MG63 (cell line): ENCODE measurements around the gene ARHGAP29. TPM values are rescaled to one million over a fixed set of nuclear protein-coding genes. Genes with fewer than 3 reads are reported as not detected.

ENCODE experiments used
- DNase-seq: peaks from one replicate; pipeline ENCODE4 v3.0.0-alpha.2; 2020
- H3K27me3 ChIP-seq: fragments of 250-450 bp; sonication (Bioruptor Pico); 2 replicates; pipeline ENCODE4 v1.5.1; 2020; ENCODE audit warnings: mild to moderate bottlenecking, moderate library complexity
- H3K36me3 ChIP-seq: fragments of 250-450 bp; sonication (Bioruptor Pico); 2 replicates; pipeline ENCODE4 v1.5.1; 2020; ENCODE audit warnings: mild to moderate bottlenecking, moderate library complexity
- H3K4me3 ChIP-seq: fragments of 250-450 bp; sonication (Bioruptor Pico); 2 replicates; pipeline ENCODE4 v1.5.1; 2020; ENCODE audit warnings: mild to moderate bottlenecking, moderate library complexity
- H3K9me3 ChIP-seq: fragments of 250-450 bp; sonication (Bioruptor Pico); 2 replicates; pipeline ENCODE4 v1.5.1; 2020; ENCODE audit warnings: mild to moderate bottlenecking, moderate library complexity
- total RNA-seq: library from RNA; depleted of rRNA; stranded (reverse); fragments of >200 nt; shearing (Covaris generic); gene quantifications from 2 replicates; pipeline ENCODE4 v1.2.3, GENCODE V29; 2014; ENCODE audit warnings: low replicate concordance

Gene ARHGAP29
- total RNA-seq, 1 experiment from 2014 or later = 45.7 TPM

- Histone ChIP-seq H3K36me3 (no peaks in the 10 kb centered on the region), H3K27me3 (no peaks in the 10 kb centered on the region), H3K9me3 (no peaks in the 10 kb centered on the region; the same call in 1 of the 2 replicates), H3K4me3 (no peak overlapping the region)
- DNase-seq = no peak
Observed at GRCh38 chr1:94272388-94272787, 35.0 kb upstream of the ARHGAP29 start.

- Histone ChIP-seq H3K27me3 (no peaks in the 10 kb centered on the region), H3K9me3 (peaks cover 2% of the 10 kb centered on the region; the same call in 1 of the 2 replicates), H3K4me3 (no peak overlapping the region), H3K36me3 (no peaks in the 10 kb centered on the region)
- DNase-seq = no peak
Observed at GRCh38 chr1:94271373-94271772, 34.0 kb upstream of the ARHGAP29 start.

- DNase-seq = peak; percentile 82
- Histone ChIP-seq H3K27me3 (no peaks in the 10 kb centered on the region), H3K36me3 (no peaks in the 10 kb centered on the region), H3K9me3 (peaks cover 2% of the 10 kb centered on the region; the same call in 1 of the 2 replicates), H3K4me3 (no peak overlapping the region)
Observed at GRCh38 chr1:94270801-94271203, 33.4 kb upstream of the ARHGAP29 start.

- Histone ChIP-seq H3K36me3 (no peaks in the 10 kb centered on the region), H3K9me3 (peaks cover 2% of the 10 kb centered on the region; the same call in 1 of the 2 replicates), H3K27me3 (no peaks in the 10 kb centered on the region), H3K4me3 (no peak overlapping the region)
- DNase-seq = no peak
Observed at GRCh38 chr1:94269921-94270320, 32.5 kb upstream of the ARHGAP29 start.

GRCh38 chr1:94265906-94266305 is 28.5 kb upstream of the ARHGAP29 start:
- no peaks in the 10 kb centered on the region for H3K27me3 ChIP-seq
- no peak overlapping the region for H3K4me3 ChIP-seq
- peak; percentile 60 for DNase-seq
- H3K36me3 ChIP-seq = no peaks in the 10 kb centered on the region
- H3K9me3 ChIP-seq = peaks cover 2% of the 10 kb centered on the region; the same call in 1 of the 2 replicates

- Histone ChIP-seq H3K27me3 (no peaks in the 10 kb centered on the region), H3K4me3 (no peak overlapping the region), H3K36me3 (no peaks in the 10 kb centered on the region), H3K9me3 (peaks cover 2% of the 10 kb centered on the region; the same call in 1 of the 2 replicates)
- DNase-seq = peak; percentile 99
Observed at GRCh38 chr1:94265011-94265422, 27.6 kb upstream of the ARHGAP29 start.

- H3K9me3 ChIP-seq = no peaks in the 10 kb centered on the region
- DNase-seq = no peak
- H3K27me3 ChIP-seq = no peaks in the 10 kb centered on the region
- H3K4me3 ChIP-seq = no peak overlapping the region
- H3K36me3 ChIP-seq = no peaks in the 10 kb centered on the region
Observed at GRCh38 chr1:94260635-94261387, 23.4 kb upstream of the ARHGAP29 start.

- no peak overlapping the region for H3K4me3 ChIP-seq
- no peaks in the 10 kb centered on the region for H3K36me3 ChIP-seq
- DNase-seq = no peak
- H3K27me3 ChIP-seq = no peaks in the 10 kb centered on the region
- no peaks in the 10 kb centered on the region for H3K9me3 ChIP-seq
Observed at GRCh38 chr1:94259635-94260289, 22.4 kb upstream of the ARHGAP29 start.

GRCh38 chr1:94258873-94259331 is 21.5 kb upstream of the ARHGAP29 start:
- DNase-seq = peak; percentile 92

GRCh38 chr1:94257444-94257843 is 20.1 kb upstream of the ARHGAP29 start:
- H3K4me3 ChIP-seq = no peak overlapping the region
- no peaks in the 10 kb centered on the region for H3K36me3 ChIP-seq
- DNase-seq = no peak
- H3K9me3 ChIP-seq = no peaks in the 10 kb centered on the region
- H3K27me3 ChIP-seq = no peaks in the 10 kb centered on the region

More at GRCh38 chr1:94258873-94259331, 21.5 kb upstream of the ARHGAP29 start:
- Histone ChIP-seq H3K36me3 (no peaks in the 10 kb centered on the region), H3K4me3 (no peak overlapping the region), H3K9me3 (no peaks in the 10 kb centered on the region), H3K27me3 (no peaks in the 10 kb centered on the region)

GRCh38 chr1:94255476-94255875 is 18.1 kb upstream of the ARHGAP29 start:
- H3K36me3 ChIP-seq = no peaks in the 10 kb centered on the region
- H3K4me3 ChIP-seq = no peak overlapping the region
- no peak for DNase-seq
- no peaks in the 10 kb centered on the region for H3K27me3 ChIP-seq
- H3K9me3 ChIP-seq = no peaks in the 10 kb centered on the region

- DNase-seq = no peak
- no peaks in the 10 kb centered on the region for H3K9me3 ChIP-seq
- no peaks in the 10 kb centered on the region for H3K36me3 ChIP-seq
- H3K27me3 ChIP-seq = no peaks in the 10 kb centered on the region
- H3K4me3 ChIP-seq = no peak overlapping the region
Observed at GRCh38 chr1:94254073-94254810, 16.9 kb upstream of the ARHGAP29 start.

GRCh38 chr1:94253456-94254017 is 16.2 kb upstream of the ARHGAP29 start:
- Histone ChIP-seq H3K4me3 (no peak overlapping the region), H3K36me3 (no peaks in the 10 kb centered on the region), H3K9me3 (no peaks in the 10 kb centered on the region), H3K27me3 (no peaks in the 10 kb centered on the region)
- DNase-seq = no peak

- no peak for DNase-seq
- Histone ChIP-seq H3K36me3 (peaks cover under 1% of the 10 kb centered on the region; the same call in 1 of the 2 replicates), H3K4me3 (no peak overlapping the region), H3K27me3 (no peaks in the 10 kb centered on the region), H3K9me3 (no peaks in the 10 kb centered on the region)
Observed at GRCh38 chr1:94250341-94250740, 13.0 kb upstream of the ARHGAP29 start.

- no peak overlapping the region for H3K4me3 ChIP-seq
- DNase-seq = peak; percentile 51
- H3K27me3 ChIP-seq = no peaks in the 10 kb centered on the region
Observed at GRCh38 chr1:94248956-94249688, 11.7 kb upstream of the ARHGAP29 start.

More at GRCh38 chr1:94248956-94249688, 11.7 kb upstream of the ARHGAP29 start:
- H3K36me3 ChIP-seq = peaks cover 12% of the 10 kb centered on the region
- peaks cover 8% of the 10 kb centered on the region for H3K9me3 ChIP-seq
